ENCODE measurements around the gene RHD. TPM values are rescaled to one million over a fixed set of nuclear protein-coding genes. Genes with fewer than 3 reads are reported as not detected.
"Not testable (repeated sequence)": the region's sequence is repeated elsewhere in the genome, so short reads cannot be mapped to it uniquely, and the experiment has no call there.

Gene RHD
- total RNA-seq, 1 experiment from 2014 or later: not detected

GRCh38 chr1:25232027-25232865, 40.1 kb upstream of the RHD start, which contains the start of gene SYF2:
Gene SYF2 (minus strand): TSS chr1:25232502. CDS start chr1:25232467, 35 bp downstream.
- no peaks in the 10 kb centered on the region for H3K9me3 ChIP-seq
- H3K9me3 Mint-ChIP-seq (ENCODE audit: unreplicated experiment): no peaks in the 10 kb centered on the region

GRCh38 chr1:25232866-25233784, 39.2 kb upstream of the RHD start:
- no peaks in the 10 kb centered on the region for H3K27me3 Mint-ChIP-seq (ENCODE audit: insufficient read depth, unreplicated experiment)
- H3K4me1 ChIP-seq: 0 out of 2 replicates have a peak, but pooled peaks cover 2% of the 10 kb centered on the region
- ChIA-PET CTCF (interaction anchor here (1.0 kb wide), 1 partner anchor 14 kb away, joined by 5 read pairs; the partner anchor contains the start of gene RSRP1), POLR2A (interaction anchor here (0.6 to 2.6 kb wide), 5 partner anchors 13 to 488 kb away, joined by 3 to 23 read pairs (median 3); partner anchors contain the start of genes CLIC4 and RSRP1)
- peak; percentile 87 to 90 for DNase-seq
- peak overlapping the region; percentile 59 for H3K4me3 ChIP-seq (ENCODE audit: low read depth, low read length)
- H3K4me1 Mint-ChIP-seq (ENCODE audit: low read depth, unreplicated experiment): peaks cover 7% of the 10 kb centered on the region
- TSS peak; percentile 95 for BruUV-seq (replicated peaks)
- H3K4me3 Mint-ChIP-seq (ENCODE audit: unreplicated experiment): no peak overlapping the region
- intact Hi-C loops (cut with micrococcal nuclease; ENCODE audit: unreplicated experiment): loop anchor here (2.0 kb wide), 1 partner anchor 14 kb away; the partner anchor contains the start of gene RSRP1
- H3K9me3 ChIP-seq: no peaks in the 10 kb centered on the region
- H3K27me3 ChIP-seq (replicated peaks; ENCODE audit: control insufficient read depth, insufficient read depth, low read length): no peaks in the 10 kb centered on the region
- no peaks in the 10 kb centered on the region for H3K9me3 Mint-ChIP-seq (ENCODE audit: unreplicated experiment)
- no peak overlapping the region for H3K27ac Mint-ChIP-seq (ENCODE audit: unreplicated experiment)
- peaks cover 13% of the 10 kb centered on the region for H3K36me3 Mint-ChIP-seq (ENCODE audit: insufficient read depth, unreplicated experiment)
- TF ChIP-seq, protein P1, sequence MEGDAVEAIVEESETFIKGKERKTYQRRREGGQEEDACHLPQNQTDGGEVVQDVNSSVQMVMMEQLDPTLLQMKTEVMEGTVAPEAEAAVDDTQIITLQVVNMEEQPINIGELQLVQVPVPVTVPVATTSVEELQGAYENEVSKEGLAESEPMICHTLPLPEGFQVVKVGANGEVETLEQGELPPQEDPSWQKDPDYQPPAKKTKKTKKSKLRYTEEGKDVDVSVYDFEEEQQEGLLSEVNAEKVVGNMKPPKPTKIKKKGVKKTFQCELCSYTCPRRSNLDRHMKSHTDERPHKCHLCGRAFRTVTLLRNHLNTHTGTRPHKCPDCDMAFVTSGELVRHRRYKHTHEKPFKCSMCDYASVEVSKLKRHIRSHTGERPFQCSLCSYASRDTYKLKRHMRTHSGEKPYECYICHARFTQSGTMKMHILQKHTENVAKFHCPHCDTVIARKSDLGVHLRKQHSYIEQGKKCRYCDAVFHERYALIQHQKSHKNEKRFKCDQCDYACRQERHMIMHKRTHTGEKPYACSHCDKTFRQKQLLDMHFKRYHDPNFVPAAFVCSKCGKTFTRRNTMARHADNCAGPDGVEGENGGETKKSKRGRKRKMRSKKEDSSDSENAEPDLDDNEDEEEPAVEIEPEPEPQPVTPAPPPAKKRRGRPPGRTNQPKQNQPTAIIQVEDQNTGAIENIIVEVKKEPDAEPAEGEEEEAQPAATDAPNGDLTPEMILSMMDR (IDR thresholded peaks at IDR 0.05; ENCODE audit: insufficient read depth in 1 of 2, low read depth in 1 of 2, low read length in 1 of 2, severe bottlenecking in 1 of 2, unreplicated experiment in 1 of 2): no peak
- H3K36me3 ChIP-seq (ENCODE audit: control insufficient read depth, insufficient read depth, low read length): no peaks in the 10 kb centered on the region

More at GRCh38 chr1:25232027-25232865, 40.1 kb upstream of the RHD start, which contains the start of gene SYF2:
- CTCF ChIA-PET: interaction anchor here (0.9 kb wide), 1 partner anchor 15 kb away, joined by 4 read pairs; the partner anchor contains the start of gene RSRP1
- TF ChIP-seq, protein P1 (IDR thresholded peaks at IDR 0.05; ENCODE audit: insufficient read depth in 1 of 2, low read depth in 1 of 2, low read length in 1 of 2, severe bottlenecking in 1 of 2, unreplicated experiment in 1 of 2): no peak
- Mint-ChIP-seq H3K27ac (ENCODE audit: unreplicated experiment) (no peak within 1 kb of the TSS), H3K4me1 (ENCODE audit: low read depth, unreplicated experiment) (peaks cover 7% of the 10 kb centered on the region), H3K36me3 (ENCODE audit: insufficient read depth, unreplicated experiment) (peaks cover 19% of the 10 kb centered on the region), H3K27me3 (ENCODE audit: insufficient read depth, unreplicated experiment) (no peaks in the 10 kb centered on the region), H3K4me3 (ENCODE audit: unreplicated experiment) (no peak within 1 kb of the TSS)
- 0 out of 2 replicates have a peak, but pooled peaks cover 2% of the 10 kb centered on the region for H3K4me1 ChIP-seq
- POLR2A ChIA-PET: interaction anchor here (0.5 to 2.6 kb wide), 9 partner anchors 9 to 548 kb away, joined by 3 to 23 read pairs (median 3); partner anchors contain the start of genes CLIC4 and RSRP1
- H3K36me3 ChIP-seq (ENCODE audit: control insufficient read depth, insufficient read depth, low read length): no peaks in the 10 kb centered on the region
- intact Hi-C loops (cut with micrococcal nuclease; ENCODE audit: unreplicated experiment): loop anchor here (2.0 kb wide), 1 partner anchor 15 kb away; the partner anchor contains the start of gene RSRP1
- peak within 1 kb of the TSS; percentile 59 for H3K4me3 ChIP-seq (ENCODE audit: low read depth, low read length)
- BruUV-seq (replicated peaks): TSS peak; percentile 64
- peak; percentile 86 to 88 for DNase-seq
- H3K27me3 ChIP-seq (replicated peaks; ENCODE audit: control insufficient read depth, insufficient read depth, low read length): no peaks in the 10 kb centered on the region

GRCh38 chr1:25235411-25235810, 36.9 kb upstream of the RHD start:
- H3K36me3 Mint-ChIP-seq (ENCODE audit: insufficient read depth, unreplicated experiment): peaks cover 25% of the 10 kb centered on the region
- H3K27me3 ChIP-seq (replicated peaks; ENCODE audit: control insufficient read depth, insufficient read depth, low read length); H3K4me3 Mint-ChIP-seq (ENCODE audit: unreplicated experiment); DNase-seq; BruUV-seq (replicated peaks); H3K4me1 ChIP-seq; CTCF ChIA-PET; H3K4me1 Mint-ChIP-seq (ENCODE audit: low read depth, unreplicated experiment); H3K36me3 ChIP-seq (ENCODE audit: control insufficient read depth, insufficient read depth, low read length); H3K27me3 Mint-ChIP-seq (ENCODE audit: insufficient read depth, unreplicated experiment); H3K9me3 Mint-ChIP-seq (ENCODE audit: unreplicated experiment); H3K4me3 ChIP-seq (ENCODE audit: low read depth, low read length); H3K9me3 ChIP-seq; H3K27ac Mint-ChIP-seq (ENCODE audit: unreplicated experiment); intact Hi-C loops (cut with micrococcal nuclease; ENCODE audit: unreplicated experiment): not testable (repeated sequence)
- POLR2A ChIA-PET: interaction anchor here (1.0 kb wide), 1 partner anchor 12 kb away, joined by 3 read pairs; the partner anchor contains the start of gene RSRP1

- H3K4me3 ChIP-seq (ENCODE audit: low read depth, low read length); H3K4me1 ChIP-seq; BruUV-seq (replicated peaks); H3K4me1 Mint-ChIP-seq (ENCODE audit: low read depth, unreplicated experiment); H3K36me3 ChIP-seq (ENCODE audit: control insufficient read depth, insufficient read depth, low read length); DNase-seq; CTCF ChIA-PET; intact Hi-C loops (cut with micrococcal nuclease; ENCODE audit: unreplicated experiment); H3K9me3 ChIP-seq; H3K27ac Mint-ChIP-seq (ENCODE audit: unreplicated experiment); POLR2A ChIA-PET; H3K27me3 Mint-ChIP-seq (ENCODE audit: insufficient read depth, unreplicated experiment); H3K9me3 Mint-ChIP-seq (ENCODE audit: unreplicated experiment); H3K4me3 Mint-ChIP-seq (ENCODE audit: unreplicated experiment); H3K27me3 ChIP-seq (replicated peaks; ENCODE audit: control insufficient read depth, insufficient read depth, low read length): not testable (repeated sequence)
- H3K36me3 Mint-ChIP-seq (ENCODE audit: insufficient read depth, unreplicated experiment): peaks cover 24% of the 10 kb centered on the region
Measured at GRCh38 chr1:25236261-25236660, 36.0 kb upstream of the RHD start.

Measured in Caco-2 (cell line).